ENCODE results near the gene LRBA. TPM values are rescaled to one million over a fixed set of nuclear protein-coding genes. Genes with fewer than 3 reads are reported as not detected.
A peak's percentile ranks its signal among the peaks of the same experiment; 100 is the strongest.

The LRBA gene
- polyA plus RNA-seq, 1 of the 3 experiments (the other 2 are of a cell fraction) = 11.4 TPM

DNA sequence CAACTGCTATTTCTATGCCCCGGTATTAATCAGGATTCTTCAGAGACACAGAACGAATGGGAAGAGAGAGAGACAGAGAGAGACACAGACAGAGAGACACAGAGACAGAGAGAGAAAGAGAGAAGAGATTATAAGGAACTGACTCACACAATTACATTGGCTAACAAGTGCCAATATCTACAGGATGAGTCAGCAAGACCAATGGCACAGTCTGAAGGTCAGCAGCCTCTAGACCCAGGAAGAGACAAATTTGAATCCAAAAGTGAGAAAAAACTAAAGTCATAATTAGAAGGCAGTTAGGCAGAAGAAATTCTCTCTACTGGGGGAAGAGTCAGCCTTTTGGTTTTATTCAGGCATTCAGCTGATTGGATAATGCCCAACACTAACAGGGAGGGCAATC, 245.8 kb downstream of the LRBA start:
- POLR2A ChIA-PET = no interaction called here
- WGBS (ENCODE audit: low lambda C conversion rate) = 80% methylated on average over 2 of the region's 2 CpGs
- CTCF ChIA-PET = interaction anchor here (1.6 kb wide), 1 partner anchor 12 kb away, joined by 4 read pairs; no protein-coding TSS in a partner anchor

DNA sequence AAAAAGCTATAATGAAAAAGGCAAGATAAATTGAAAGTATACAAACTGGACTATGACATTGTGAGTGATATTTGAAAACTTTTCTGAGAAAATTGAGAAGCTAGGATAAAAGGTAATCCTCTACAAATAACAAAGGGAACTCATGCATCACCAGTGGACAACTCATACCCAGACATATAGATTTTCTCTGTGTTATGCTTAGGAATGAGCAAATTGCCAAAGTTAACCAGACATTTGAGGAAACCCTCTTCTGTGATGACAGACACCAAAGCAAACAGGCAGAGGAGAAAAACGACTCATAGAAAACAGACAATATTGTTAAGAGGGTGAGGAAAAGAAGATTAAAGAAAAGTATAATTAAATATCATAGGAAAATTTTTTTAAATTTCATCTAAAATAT, 246.6 kb downstream of the LRBA start:
- CTCF ChIA-PET = interaction anchor here (1.0 to 1.6 kb wide), 2 partner anchors 10 to 11 kb away, joined by 4 read pairs; no protein-coding TSS in a partner anchor
- Histone ChIP-seq H3K27me3 (ENCODE audit: insufficient read depth) (no peaks in the 10 kb centered on the region), H4K20me1 (ENCODE audit: insufficient read depth) (no peaks in the 10 kb centered on the region), H3K79me2 (ENCODE audit: insufficient read depth) (no peaks in the 10 kb centered on the region), H2AFZ (ENCODE audit: low read depth) (no peak overlapping the region), H3K4me2 (no peak overlapping the region), H3K4me1 (ENCODE audit: control insufficient read depth in 1 of 2, insufficient read depth in 2 of 2, low read depth in 1 of 2, low read length in 1 of 2) (peaks cover 0 to 5% of the 10 kb centered on the region in 2 experiments; a peak in 2 of 4 replicates), H3K9ac (no peak overlapping the region), H3K36me3 (replicated peaks in 1 of 2; ENCODE audit: control insufficient read depth in 1 of 2, insufficient read depth in 2 of 2, low read length in 1 of 2) (peaks cover 0 to 3% of the 10 kb centered on the region in 2 experiments), H3K27ac (ENCODE audit: low read depth in 2 of 2, low read length in 1 of 2) (peak overlapping the region in 1 of 2 experiments; percentile 46; a peak in 1 of 4 replicates), H3F3A (replicated peaks; ENCODE audit: insufficient read depth) (peaks cover 15% of the 10 kb centered on the region), H3K4me3 (ENCODE audit: low read depth in 2 of 2, low read length in 1 of 2) (no peak overlapping the region), H3K9me2 (no peaks in the 10 kb centered on the region), H3K9me3 (no peaks in the 10 kb centered on the region)
- TF ChIP-seq TCF12 (IDR thresholded peaks at IDR 0.05) (no peak), RXRA (IDR thresholded peaks at IDR 0.05; ENCODE audit: borderline replicate concordance, low read depth) (no peak), CHD2 (IDR thresholded peaks at IDR 0.05; ENCODE audit: low read length, partially characterized antibody) (no peak), RFX5 (IDR thresholded peaks at IDR 0.05; ENCODE audit: low read length) (no peak), TEAD4 (IDR thresholded peaks at IDR 0.05; ENCODE audit: borderline replicate concordance, insufficient read depth) (no peak)
- TF ChIP-seq, protein P1, sequence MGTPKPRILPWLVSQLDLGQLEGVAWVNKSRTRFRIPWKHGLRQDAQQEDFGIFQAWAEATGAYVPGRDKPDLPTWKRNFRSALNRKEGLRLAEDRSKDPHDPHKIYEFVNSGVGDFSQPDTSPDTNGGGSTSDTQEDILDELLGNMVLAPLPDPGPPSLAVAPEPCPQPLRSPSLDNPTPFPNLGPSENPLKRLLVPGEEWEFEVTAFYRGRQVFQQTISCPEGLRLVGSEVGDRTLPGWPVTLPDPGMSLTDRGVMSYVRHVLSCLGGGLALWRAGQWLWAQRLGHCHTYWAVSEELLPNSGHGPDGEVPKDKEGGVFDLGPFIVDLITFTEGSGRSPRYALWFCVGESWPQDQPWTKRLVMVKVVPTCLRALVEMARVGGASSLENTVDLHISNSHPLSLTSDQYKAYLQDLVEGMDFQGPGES (IDR thresholded peaks at IDR 0.05; ENCODE audit: low read depth, low read length) = no peak
- DNase-seq = no peak
- POLR2A ChIA-PET = no interaction called here
- 53% methylated on average over 1 of the region's 1 CpG for WGBS (ENCODE audit: low lambda C conversion rate)

More for the DNA sequence above, 245.8 kb downstream of the LRBA start:
- no peak overlapping the region for H3K4me2 ChIP-seq
- no peaks in the 10 kb centered on the region for H4K20me1 ChIP-seq (ENCODE audit: insufficient read depth)
- no peak overlapping the region for H3K4me3 ChIP-seq (ENCODE audit: low read depth in 2 of 2, low read length in 1 of 2)
- H3K4me1 ChIP-seq (ENCODE audit: control insufficient read depth in 1 of 2, insufficient read depth in 2 of 2, low read depth in 1 of 2, low read length in 1 of 2) = peaks cover 0 to 10% of the 10 kb centered on the region in 2 experiments; a peak in 2 of 4 replicates
- TF ChIP-seq EZH2phosphoT487 (IDR thresholded peaks at IDR 0.05; ENCODE audit: borderline replicate concordance, low read depth) (no peak), JUND (IDR thresholded peaks at IDR 0.05) (peak; percentile 71), RXRA (IDR thresholded peaks at IDR 0.05; ENCODE audit: borderline replicate concordance, low read depth) (0 out of 2 replicates have a peak, but pooled peaks have one; percentile 21), YY1 (IDR thresholded peaks at IDR 0.05; ENCODE audit: low read depth) (no peak), FOSL2 (IDR thresholded peaks at IDR 0.05; ENCODE audit: borderline replicate concordance, low read depth) (peak; percentile 85), NFIC (IDR thresholded peaks at IDR 0.05; ENCODE audit: borderline replicate concordance) (peak; percentile 66)
- DNase-seq = no peak
- peak overlapping the region in 1 of 2 experiments; percentile 46; a peak in 2 of 4 replicates for H3K27ac ChIP-seq (ENCODE audit: low read depth in 2 of 2, low read length in 1 of 2)
- no peaks in the 10 kb centered on the region for H3K9me2 ChIP-seq
- H3K27me3 ChIP-seq (ENCODE audit: insufficient read depth) = no peaks in the 10 kb centered on the region
- H2AFZ ChIP-seq (ENCODE audit: low read depth) = no peak overlapping the region
- H3K36me3 ChIP-seq (replicated peaks in 1 of 2; ENCODE audit: control insufficient read depth in 1 of 2, insufficient read depth in 2 of 2, low read length in 1 of 2) = peaks cover 0 to 3% of the 10 kb centered on the region in 2 experiments
- no peak overlapping the region for H3K9ac ChIP-seq
- H3K9me3 ChIP-seq = no peaks in the 10 kb centered on the region
- H3K79me2 ChIP-seq (ENCODE audit: insufficient read depth) = no peaks in the 10 kb centered on the region
- peaks cover 15% of the 10 kb centered on the region for H3F3A ChIP-seq (replicated peaks; ENCODE audit: insufficient read depth)

DNA sequence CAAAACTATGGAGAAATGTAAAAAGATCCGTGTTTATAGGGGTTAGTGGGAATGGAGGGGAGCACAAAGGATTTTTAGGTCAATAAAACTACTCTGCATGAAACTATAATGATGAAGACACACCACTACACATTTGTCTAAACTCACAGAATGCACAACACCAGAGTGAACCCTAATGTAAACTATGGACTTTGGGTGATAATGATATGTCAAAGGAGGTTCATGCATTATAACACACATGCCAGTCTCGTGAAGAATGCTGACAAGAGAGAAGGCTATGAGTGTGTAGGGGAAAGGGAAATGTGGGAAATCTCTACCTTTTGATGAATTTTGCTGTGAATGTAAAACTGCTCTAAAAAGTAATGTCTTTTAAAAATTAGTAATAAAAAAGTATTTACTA, 249.9 kb downstream of the LRBA start:
- H3K36me3 ChIP-seq (replicated peaks in 1 of 2; ENCODE audit: control insufficient read depth in 1 of 2, insufficient read depth in 2 of 2, low read length in 1 of 2) = peaks cover 0 to 6% of the 10 kb centered on the region in 2 experiments
- H3K79me2 ChIP-seq (ENCODE audit: insufficient read depth) = no peaks in the 10 kb centered on the region
- H3K9ac ChIP-seq = no peak overlapping the region
- no peak overlapping the region for H3K27ac ChIP-seq (ENCODE audit: low read depth in 2 of 2, low read length in 1 of 2)
- 83% methylated on average over 2 of the region's 2 CpGs for WGBS (ENCODE audit: low lambda C conversion rate)
- H3K4me1 ChIP-seq (ENCODE audit: control insufficient read depth in 1 of 2, insufficient read depth in 2 of 2, low read depth in 1 of 2, low read length in 1 of 2) = no peaks in the 10 kb centered on the region
- H4K20me1 ChIP-seq (ENCODE audit: insufficient read depth) = no peaks in the 10 kb centered on the region
- peaks cover 15% of the 10 kb centered on the region for H3F3A ChIP-seq (replicated peaks; ENCODE audit: insufficient read depth)
- H3K9me3 ChIP-seq = no peaks in the 10 kb centered on the region
- H2AFZ ChIP-seq (ENCODE audit: low read depth) = no peak overlapping the region
- POLR2A ChIA-PET = interaction anchor here (0.7 kb wide), 1 partner anchor 38 kb away, joined by 3 read pairs; no protein-coding TSS in a partner anchor
- DNase-seq = no peak
- no peaks in the 10 kb centered on the region for H3K9me2 ChIP-seq
- no peaks in the 10 kb centered on the region for H3K27me3 ChIP-seq (ENCODE audit: insufficient read depth)
- H3K4me3 ChIP-seq (ENCODE audit: low read depth in 2 of 2, low read length in 1 of 2) = no peak overlapping the region
- no peak overlapping the region for H3K4me2 ChIP-seq
- CTCF ChIA-PET = no interaction called here
- no peak for TF ChIP-seq YY1 (IDR thresholded peaks at IDR 0.05; ENCODE audit: low read depth)
- no peak for TF ChIP-seq FOXM1 (IDR thresholded peaks at IDR 0.05; ENCODE audit: low read depth)
- no peak for TF ChIP-seq SMC3 (IDR thresholded peaks at IDR 0.05; ENCODE audit: low read depth, low read length)
- TF ChIP-seq GABPA (IDR thresholded peaks at IDR 0.05; ENCODE audit: low read depth) = no peak
- no peak for TF ChIP-seq TEAD4 (IDR thresholded peaks at IDR 0.05; ENCODE audit: borderline replicate concordance, insufficient read depth)
- TF ChIP-seq MEF2A (IDR thresholded peaks at IDR 0.05; ENCODE audit: borderline replicate concordance, low read depth) = no peak
- TF ChIP-seq FOSL2 (IDR thresholded peaks at IDR 0.05; ENCODE audit: borderline replicate concordance, low read depth) = no peak
- no peak for TF ChIP-seq USF1 (IDR thresholded peaks at IDR 0.05; ENCODE audit: borderline replicate concordance, low read depth)
- TF ChIP-seq REST (IDR thresholded peaks at IDR 0.05; ENCODE audit: low read depth, low read length) = no peak

All from SK-N-SH (cell line).